ENCODE results near the gene PIK3AP1. TPM values are rescaled to one million over a fixed set of nuclear protein-coding genes. Genes with fewer than 3 reads are reported as not detected.
"Not testable (repeated sequence)": the region's sequence is repeated elsewhere in the genome, so short reads cannot be mapped to it uniquely, and the experiment has no call there.

PIK3AP1 gene
- total RNA-seq, 1 experiment from 2014 or later = 0.47 TPM

DNA sequence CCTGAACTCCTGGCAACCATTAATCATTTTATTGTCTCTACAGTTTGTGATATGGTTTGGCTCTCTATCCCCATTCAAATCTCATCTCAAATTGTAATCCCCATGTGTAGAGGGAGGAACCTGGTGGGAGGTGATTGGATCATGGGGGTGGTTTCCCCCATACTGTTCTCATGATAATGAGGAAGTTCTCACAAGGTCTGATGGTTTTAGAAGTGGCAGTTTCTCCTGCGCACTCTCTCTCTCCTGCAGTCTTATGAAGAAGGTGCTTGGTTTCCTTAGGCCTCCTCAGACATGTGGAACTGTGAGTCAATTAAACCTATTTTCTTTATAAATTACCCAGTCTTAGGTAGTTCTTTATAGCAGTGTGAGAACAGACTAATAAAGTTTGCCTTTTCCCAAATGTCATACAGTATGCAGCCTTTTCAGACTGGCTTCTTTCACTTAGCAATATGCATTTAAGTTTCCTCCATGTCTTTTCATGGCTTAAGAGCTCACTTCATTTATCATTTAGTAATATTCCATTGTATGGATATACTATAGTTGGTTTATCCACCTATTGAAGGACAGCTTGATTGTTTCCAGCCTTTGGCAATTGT lies 17.1 kb upstream of the PIK3AP1 start:
- not testable (repeated sequence) for DNase-seq (ENCODE audit: extremely low read depth, low read depth)

DNA sequence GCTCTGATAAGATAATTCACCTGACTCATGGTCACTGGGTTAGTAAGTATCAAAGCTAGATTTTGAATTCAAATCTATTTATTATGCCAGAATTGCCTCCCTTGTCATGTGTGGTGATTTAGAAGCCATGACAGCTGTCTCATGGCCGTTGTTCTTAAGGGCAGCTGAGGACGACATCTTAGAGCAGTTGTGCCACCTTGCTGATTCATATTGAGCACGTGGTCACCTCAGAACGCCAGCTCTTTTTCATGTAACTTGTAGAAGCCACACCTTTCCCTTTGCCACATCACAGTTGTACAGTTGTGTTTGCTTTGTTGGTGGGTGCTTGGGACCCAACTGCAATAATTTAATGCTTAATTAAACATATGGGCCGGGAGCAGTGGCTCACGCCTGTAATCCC lies 4.3 kb upstream of the PIK3AP1 start:
- DNase-seq (ENCODE audit: extremely low read depth, low read depth) = no peak

DNA sequence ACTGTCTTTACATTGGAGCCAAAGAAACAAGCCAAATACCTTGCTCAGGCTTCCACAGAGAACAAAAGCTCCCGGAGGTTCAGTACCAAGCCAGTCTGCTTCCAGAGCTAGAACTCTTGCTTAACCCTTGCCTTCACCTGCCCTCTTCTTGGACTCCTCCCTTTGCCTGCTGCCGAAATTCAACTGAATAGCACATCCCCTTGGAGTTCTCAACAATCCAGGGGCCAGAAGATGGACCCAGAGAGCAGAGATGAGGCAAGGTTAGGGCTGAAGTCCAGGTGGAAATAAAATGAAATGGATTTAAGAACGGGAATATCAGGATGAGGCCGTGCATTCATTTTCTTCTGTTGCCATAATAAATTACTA lies 876 bp upstream of the PIK3AP1 start:
- DNase-seq (ENCODE audit: extremely low read depth, low read depth) = no peak

DNA sequence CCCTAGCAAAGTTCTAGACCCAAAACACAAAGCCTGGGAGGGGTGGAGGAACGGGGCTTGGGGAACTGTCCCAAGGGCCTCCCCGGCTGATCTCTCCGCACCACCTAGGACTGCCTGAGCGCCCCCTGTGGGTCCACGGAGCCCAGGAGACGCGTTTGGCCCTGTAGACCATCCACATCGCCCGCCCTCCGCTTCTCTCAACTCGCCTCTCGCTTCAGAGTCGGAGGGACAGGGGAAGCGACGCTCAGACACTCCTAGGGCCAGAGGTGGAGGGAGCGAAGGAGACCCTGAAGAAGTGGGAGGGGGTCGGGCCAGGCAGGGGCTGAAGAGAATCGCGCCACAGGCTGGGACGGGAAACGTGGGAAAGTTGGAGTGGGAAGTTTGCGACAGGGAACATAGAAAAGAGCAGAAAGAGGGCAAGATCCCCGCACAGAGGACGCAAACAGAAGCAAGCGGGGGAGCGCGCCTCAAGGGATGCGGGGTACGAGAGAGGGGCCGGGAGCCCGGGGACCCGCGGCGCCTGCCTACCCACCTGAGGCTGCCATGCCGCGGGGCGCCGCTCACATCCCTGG lies 378 bp downstream of the PIK3AP1 start:
- no peak for DNase-seq (ENCODE audit: extremely low read depth, low read depth)

DNA sequence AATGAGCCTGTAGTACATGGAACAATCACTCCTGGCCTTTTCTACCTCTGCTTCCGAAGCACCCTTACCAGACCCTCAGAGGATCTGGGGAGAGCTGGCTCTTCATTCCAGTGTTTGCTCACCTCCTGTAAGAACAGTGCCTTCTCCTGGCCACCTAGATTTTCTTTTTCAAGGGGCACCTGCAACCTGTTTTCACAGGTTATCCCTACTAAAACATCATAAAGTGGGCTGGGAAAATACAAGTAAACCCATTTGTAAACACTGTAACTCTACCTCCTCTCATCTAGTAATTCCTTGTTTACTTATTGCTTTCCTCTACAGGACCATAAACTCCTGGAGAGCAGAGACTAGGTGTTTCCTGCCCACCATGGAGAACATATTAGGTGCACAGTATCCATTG lies 1.1 kb downstream of the PIK3AP1 start:
- DNase-seq (ENCODE audit: extremely low read depth, low read depth) = no peak

DNA sequence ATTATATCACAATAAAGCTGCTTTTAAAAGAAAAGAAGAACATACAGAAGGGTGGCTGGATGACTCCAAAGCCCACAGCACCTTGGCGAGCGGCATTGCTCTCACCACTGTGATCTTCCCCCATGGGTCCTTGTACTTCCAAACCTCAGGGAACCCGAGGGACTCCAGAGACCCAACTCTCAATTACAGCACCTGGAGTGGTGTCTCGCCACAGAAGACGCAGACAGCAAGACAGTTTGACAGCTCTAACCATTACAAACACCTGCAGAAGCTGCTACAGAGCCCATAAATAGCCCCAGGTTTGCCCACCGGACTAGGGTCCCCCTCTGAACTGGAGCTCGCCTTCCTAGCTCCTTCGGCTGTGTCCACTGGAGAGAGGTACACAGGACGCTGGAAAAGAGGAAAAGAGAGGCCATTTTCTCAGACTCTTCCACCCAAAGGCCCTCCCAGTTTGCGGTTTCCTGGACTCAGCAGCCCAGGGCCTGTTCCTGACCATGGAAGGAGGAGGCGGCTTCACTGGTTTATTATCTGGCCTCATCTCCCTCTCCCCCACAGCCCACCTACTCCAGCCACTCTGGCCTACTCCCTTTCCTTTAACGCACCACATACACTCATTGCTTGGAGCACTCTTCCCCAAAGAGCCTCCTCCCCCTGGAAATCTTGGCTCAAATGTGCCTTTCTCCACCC lies 1.9 kb downstream of the PIK3AP1 start:
- no peak for DNase-seq (ENCODE audit: extremely low read depth, low read depth)

DNA sequence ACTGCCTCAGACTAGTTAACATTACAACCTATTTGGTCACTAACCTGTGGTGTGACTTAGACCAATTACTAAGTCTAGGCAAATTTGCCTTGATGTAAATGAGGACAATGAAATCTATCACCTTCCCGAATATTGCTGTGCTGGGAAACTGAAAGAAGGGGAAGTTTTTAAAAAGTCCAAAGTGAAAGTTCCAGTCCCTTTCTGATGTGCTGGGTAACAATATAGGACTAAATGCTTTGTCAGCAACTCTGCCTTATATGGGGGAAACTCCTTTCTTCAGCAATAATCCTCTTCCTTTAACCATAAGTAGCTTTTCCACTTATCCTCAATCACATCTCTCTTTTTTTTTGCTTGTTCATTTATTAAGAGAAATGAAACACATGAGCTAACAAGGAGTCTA lies 3.9 kb downstream of the PIK3AP1 start:
- no peak for DNase-seq (ENCODE audit: extremely low read depth, low read depth)

DNA sequence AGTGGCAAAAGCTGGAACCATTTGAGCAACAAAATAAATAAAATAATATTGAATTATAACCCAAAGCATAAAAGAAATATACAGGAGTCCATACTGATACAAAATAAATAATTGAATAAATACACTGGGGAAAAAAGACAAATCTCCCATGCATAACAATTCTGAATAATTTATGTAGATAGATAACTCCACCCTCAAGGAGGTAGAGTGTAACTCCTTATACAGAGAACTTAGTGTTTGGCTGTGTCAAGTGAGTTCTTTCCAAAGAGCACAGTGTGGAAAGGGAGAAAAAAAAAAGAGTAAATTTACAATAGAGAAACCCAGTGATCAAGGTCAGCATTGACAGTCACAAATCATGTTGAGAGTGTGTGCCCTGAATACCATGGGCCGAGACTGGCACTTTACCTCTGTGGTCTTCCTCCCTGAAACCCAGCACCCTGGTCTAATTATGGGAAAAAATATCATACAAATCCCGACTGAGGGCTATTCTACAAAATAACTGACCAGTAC lies 5.5 kb downstream of the PIK3AP1 start:
- no peak for DNase-seq (ENCODE audit: extremely low read depth, low read depth)

DNA sequence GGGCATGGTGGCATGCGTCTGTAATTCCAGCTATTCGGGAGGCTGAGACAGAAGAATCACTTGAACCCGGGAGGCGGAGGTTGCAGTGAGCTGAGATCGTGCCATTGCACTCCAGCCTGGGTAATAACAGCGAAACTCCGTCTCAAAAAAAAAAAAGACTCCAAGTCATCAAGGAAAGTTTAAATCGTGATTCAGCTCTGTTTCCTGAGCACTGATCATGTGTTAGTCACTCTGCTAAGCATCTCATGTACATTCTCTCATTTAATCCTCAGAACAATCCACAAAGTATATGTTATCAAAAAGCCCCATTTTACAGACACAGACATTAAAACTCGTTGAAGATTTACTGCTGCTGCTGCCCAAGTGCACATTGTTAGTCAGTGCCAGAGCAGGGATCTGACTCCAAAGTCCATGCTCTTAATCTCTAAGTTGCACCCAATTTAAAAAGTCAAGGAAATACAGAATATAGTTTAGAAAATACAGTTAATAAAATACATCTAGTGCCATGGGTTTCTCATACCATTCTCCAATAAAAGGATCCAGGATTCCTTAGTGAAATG lies 6.2 kb downstream of the PIK3AP1 start:
- DNase-seq (ENCODE audit: extremely low read depth, low read depth) = no peak

DNA sequence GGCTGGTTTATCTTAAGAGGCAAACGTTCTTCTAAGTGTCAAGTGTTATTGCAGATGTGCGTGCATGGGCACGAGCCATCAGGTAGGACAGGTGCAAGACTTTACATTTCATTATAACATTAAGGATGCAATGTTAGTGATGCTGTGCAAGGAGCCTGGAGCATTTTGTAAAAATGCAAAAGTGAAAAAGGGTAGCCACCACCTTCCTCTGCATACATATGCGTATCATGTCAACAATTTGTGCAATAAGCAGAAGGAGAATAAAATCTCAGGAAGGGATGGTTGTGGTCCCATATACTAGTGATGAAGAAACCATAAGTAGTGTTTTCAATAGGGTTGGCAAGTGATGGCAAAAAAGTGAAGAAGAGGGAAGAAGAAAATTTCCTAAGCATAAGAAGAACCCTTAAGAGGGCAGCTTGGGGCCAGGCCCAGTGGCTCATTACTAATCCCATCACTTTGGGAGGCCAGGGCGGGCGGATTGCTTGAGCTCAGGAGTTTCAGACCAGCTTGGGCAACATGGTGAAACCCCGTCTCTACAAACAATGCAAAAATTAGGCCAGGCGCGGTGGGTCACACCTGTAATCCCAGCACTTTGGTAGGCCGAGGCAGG lies 7.5 kb downstream of the PIK3AP1 start:
- DNase-seq (ENCODE audit: extremely low read depth, low read depth) = no peak

DNA sequence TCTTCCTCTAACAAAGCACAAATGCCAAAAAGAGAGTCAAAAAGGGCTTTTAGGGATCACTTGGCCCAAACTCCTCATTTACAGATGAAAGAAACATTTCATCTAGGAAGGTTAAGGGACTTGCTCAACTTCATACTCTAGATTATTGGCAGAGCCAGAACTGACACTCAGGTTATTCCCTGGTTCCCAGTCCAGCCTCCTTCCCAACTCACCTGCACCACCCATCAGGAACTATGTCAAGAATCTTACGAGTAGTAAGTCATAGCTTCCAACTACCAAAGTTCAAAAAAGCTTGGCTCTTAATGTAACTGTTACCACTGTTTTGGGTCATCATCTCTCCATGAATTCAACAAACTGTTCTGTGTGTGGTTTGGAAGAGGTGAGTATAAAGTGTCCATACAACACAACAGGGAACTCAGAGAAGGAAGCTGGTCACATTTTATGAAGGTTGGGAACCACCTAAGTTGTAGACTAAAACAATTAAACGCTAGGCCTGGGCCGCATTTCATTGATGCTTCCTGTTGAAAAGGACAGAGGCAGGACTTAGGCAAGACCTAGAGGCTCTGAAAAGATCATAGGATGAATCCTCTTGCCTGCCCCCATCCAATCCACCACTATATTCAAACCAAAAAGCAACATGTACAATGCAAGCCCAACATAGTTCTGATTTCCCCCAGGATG lies 9.1 kb downstream of the PIK3AP1 start:
- DNase-seq (ENCODE audit: extremely low read depth, low read depth) = no peak

DNA sequence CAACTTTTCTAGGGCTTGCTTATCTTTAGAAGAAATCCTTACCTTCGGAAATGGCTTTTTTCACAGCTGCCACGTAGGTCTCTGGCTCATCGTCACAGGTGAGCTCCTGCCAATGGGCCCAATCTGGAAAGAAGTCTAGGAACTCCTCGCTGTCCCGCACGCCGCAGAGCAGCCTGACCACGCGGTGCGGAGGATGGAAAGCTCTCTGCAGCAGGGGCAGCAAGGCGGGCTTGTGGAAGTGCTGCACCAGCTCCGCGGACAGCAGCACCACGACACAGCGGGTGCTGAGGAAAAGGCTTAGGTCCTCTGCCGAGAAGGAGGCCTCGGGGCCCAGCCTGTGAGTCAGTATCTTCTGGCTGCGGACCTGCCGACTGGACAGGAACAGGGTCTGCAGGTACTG lies 10.8 kb downstream of the PIK3AP1 start:
- no peak for DNase-seq (ENCODE audit: extremely low read depth, low read depth)

DNA sequence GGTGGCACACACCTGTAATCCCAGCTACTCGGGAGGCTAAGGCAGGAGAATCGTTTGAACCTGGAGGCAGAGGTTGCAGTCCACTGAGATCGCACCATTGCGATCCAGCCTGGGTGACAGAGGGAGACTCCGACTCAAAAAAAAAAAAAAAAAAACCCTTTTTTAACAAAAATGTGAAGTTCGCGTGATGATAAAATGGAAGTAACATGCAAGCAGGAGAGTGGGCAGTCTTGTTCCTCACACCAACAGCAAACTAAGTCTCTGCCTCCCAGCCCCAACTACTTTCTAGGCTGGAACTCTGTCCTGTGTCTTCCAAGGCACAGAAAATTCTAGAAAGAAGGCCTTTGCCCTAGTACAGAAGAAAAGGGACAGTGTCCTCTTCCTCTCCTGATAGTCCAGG lies 11.3 kb downstream of the PIK3AP1 start:
- no peak for DNase-seq (ENCODE audit: extremely low read depth, low read depth)

DNA sequence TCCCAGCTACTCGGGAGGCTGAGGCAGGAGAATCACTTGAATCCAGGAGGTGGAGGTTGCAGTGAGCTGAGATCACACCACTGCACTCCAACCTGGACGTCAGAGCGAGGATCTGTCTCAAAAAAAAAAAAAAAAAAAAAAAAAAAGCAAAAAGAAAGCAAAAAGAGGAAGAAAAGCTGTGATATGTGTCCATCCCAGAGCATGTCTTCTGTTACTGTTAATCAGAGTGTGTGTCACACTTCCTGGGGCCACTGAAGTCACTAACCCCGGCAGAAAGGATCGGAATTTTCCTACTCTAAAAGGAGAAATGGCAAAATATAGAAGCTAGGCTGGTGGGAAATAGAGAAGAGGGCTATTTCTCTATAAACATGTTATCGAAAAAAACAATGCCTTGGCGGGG lies 11.9 kb downstream of the PIK3AP1 start:
- no peak for DNase-seq (ENCODE audit: extremely low read depth, low read depth)

DNA sequence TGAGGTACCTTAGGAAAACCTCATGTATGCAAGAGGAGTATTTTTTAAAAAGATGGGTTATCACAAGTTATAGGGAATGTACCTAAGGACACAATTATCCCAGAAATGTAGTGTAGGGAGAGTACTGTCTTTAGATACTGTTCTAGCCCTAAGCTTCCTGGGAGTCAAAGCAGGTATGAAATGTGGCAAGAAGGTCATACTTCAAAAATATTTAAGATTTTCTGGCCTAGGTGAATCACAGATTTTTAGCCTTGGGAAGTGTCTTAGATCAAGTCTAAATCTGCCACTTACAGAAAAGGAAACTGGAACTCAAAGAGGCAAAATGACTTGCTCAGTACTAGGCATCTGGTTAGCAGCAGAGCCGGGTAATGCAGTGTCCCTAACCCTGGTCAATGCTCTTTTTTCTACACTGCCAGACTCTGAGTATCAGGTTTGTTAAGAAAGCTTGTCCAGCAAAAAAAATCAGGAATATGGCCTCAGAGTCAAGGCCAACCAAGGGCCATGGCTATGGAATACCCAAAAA lies 13.9 kb downstream of the PIK3AP1 start:
- DNase-seq (ENCODE audit: extremely low read depth, low read depth) = no peak

DNA sequence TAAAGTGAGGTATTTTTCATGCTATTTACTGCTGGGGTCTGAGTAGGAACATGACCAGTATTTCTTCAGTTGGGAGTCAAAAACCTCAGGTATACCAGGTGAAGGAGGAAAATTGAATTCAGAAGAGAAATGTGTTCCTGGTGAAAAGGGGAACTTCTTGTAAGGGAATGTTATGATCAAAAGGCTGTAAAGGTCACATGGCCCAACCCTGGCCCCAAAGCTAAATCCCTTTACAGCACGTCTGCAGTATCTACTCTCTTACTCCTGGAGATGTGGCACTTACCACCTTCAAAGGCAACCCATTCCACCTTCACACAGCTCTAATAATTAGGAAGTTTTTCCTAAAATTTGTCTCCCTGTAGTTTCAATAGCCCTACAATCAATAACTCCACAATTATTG lies 15.2 kb downstream of the PIK3AP1 start:
- DNase-seq (ENCODE audit: extremely low read depth, low read depth) = no peak

DNA sequence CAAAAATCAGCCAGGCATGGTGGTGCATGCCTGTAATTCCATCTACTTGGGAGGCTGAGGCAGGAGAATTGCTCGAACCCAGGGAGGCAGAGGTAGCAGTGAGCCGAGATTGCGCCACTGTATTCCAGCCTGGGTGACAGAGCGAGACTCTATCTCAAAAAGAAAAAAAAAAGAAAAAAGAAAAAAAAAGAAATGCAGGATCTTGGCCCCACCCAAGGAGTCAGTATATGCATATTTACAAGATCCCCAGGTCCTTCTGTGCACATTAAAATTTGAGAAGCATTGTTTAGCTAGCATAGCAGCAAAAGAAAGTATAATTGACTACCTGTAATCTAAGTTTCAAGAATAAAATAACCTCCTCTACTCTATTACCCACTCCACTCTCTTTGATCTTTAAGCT lies 15.8 kb downstream of the PIK3AP1 start:
- no peak for DNase-seq (ENCODE audit: extremely low read depth, low read depth)

DNA sequence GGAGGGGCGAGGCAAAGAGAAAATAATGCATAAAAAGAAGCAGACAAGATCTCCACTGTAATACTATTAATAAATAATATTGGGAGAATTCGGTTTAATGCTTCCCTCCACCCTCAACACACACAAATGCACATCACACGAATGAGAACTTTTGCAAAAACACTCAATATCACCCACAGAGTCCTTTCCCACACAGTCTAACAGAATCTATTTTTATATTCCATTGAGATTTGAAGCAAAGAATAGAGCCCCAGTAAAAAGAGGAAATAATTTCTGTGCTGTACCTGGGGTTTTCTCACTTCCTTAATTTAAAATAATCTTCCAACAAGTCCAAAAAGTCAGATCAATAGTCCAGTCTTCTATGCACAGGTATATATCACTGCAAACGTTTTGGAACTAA lies 17.0 kb downstream of the PIK3AP1 start:
- DNase-seq (ENCODE audit: extremely low read depth, low read depth) = no peak

DNA sequence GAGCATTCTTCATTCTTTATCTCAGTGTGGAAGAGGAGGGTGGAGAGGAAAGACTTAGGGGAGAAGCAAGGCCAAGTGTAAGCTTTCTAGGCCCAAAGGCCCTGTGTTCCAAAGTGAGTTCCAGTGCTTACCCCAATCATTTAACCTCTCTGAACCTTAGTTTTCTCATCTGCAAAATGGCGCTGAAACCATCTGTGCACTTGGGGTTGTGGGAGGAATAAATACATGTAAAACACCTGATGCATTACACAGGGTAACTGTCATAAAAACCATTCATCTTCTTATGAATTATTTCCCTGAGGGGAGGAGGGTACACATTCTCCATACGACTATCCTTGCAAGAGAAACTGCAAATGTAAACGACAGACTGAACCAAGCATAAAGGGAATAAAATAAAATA lies 19.0 kb downstream of the PIK3AP1 start:
- DNase-seq (ENCODE audit: extremely low read depth, low read depth) = no peak

DNA sequence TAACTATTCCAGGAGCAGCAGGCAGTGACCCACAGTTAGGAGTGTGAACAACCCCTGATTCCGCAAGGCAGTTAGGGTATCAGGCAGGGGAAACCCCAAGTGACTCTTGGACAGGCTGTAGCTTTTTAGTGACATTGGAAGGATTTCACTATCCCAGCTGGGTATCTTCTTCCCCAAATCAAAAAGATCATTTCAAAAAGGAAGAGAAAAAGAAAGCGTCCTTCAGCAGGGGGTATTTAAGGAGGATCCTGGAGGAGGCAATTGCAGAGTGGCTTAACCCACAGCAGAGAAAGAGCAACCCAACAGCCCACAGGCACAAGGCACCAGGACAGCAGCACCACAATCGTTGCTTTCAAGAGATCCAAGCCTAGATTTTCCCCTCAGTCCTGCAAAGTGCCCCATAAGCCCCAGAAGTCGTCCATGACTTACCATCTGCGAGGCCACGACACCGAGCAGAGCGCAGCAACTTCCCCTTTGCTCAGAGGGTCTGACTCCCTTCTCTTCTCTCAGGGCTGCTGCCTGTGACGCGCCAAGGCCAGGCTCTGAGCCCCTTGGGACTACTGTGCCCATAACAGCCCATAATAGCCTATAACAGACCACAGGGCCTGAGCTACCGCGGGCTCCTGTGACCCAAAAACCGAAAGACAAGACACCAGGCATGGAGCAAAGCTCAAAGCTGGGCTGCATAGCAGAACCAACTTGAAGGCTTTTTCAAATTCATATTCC lies 19.8 kb downstream of the PIK3AP1 start:
- no peak for DNase-seq (ENCODE audit: extremely low read depth, low read depth)
